Activated T-cell treated with anti-CD3 and anti-CD28 coated beads for 24 hours (primary cell): ENCODE measurements around the gene MAN2A2.
A peak's percentile ranks its signal among the peaks of the same experiment; 100 is the strongest.
"Not testable (repeated sequence)": the region's sequence is repeated elsewhere in the genome, so short reads cannot be mapped to it uniquely, and the experiment has no call there.

Source experiments
- DNase-seq: peaks from one replicate; pipeline ENCODE4 v3.0.0-alpha.2; 2020; ENCODE audit warnings: low read depth

The MAN2A2 gene

DNA sequence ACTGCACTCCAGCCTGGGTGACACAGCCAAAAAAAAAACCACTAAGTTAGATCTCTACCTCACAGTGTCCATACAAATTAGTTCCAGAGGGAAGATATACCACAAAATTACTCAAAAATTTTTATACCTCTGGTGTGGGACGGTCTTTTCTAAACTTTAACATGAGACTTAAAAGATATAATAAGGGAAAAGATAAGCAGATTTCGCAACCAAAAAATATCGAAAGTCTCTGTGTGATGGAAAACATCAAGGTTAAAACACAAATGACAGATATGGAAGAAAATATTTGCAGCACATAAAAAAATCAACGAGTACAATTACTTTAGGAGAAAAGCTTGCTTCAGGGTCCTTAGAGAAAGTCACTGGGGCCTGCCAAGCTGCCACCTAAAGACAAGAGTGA is 18.8 kb downstream of the MAN2A2 start:
- DNase-seq: no peak

- not testable (repeated sequence) for DNase-seq
Measured at GRCh38 chr15:90922712-90923322, 19.7 kb downstream of the MAN2A2 start.

- DNase-seq: no peak
Measured at GRCh38 chr15:90924375-90924774, 21.3 kb downstream of the MAN2A2 start.

DNA sequence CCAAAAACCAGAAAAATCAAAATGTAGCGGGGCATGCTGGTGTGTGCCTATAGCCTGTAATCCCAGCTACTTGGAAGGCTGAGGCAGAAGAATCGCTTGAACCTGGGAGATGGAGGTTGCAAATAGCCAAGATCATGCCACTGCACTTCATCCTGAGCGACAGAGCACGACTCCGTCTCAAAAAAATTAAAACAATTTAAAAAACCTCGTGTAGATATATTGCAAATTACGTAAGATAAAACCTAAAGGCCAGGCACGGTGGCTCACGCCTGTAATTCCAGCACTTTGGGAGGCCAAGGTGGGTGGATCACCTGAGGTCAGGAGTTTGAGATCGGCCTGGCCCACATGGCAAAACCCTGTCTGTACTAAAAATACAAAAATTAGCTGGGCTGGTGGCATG is 23.7 kb downstream of the MAN2A2 start:
- DNase-seq: not testable (repeated sequence)

- not testable (repeated sequence) for DNase-seq
Measured at GRCh38 chr15:90928106-90928505, 25.0 kb downstream of the MAN2A2 start.

DNA sequence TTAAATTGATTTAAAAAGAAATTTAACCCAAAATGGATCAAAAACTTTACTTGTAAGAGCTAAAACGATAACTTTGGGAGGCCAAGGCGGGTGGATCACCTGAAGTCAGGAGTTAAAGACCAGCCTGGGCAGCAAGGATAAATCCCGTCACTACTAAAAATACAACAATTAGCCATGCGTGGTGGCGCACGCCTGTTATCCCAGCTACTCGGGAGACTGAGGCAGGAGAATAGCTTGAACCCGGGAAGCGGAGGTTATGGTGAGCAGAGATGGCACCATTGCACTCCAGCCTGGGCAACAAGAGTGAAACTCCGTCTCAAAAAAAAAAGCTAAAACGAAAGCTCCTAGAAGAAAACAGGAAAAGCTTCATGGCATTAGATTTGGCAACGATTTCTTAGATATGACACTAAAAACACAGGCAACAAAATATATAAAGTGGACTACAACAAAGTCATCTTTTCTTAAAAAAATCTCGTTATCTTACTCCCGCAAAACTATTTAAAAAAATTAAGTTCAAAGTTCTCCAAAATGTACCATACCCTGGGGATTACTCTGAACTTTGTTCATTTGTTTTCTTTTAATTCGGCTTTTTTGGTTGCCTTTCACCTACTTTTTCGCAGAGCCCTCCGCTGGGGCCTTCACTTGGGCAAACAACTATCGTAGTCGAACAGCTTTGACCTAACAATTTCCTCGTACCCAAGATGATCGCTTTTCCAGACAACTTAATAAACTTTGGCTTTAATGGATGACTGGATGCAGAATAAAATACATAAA is 26.3 kb downstream of the MAN2A2 start:
- no peak for DNase-seq

DNA sequence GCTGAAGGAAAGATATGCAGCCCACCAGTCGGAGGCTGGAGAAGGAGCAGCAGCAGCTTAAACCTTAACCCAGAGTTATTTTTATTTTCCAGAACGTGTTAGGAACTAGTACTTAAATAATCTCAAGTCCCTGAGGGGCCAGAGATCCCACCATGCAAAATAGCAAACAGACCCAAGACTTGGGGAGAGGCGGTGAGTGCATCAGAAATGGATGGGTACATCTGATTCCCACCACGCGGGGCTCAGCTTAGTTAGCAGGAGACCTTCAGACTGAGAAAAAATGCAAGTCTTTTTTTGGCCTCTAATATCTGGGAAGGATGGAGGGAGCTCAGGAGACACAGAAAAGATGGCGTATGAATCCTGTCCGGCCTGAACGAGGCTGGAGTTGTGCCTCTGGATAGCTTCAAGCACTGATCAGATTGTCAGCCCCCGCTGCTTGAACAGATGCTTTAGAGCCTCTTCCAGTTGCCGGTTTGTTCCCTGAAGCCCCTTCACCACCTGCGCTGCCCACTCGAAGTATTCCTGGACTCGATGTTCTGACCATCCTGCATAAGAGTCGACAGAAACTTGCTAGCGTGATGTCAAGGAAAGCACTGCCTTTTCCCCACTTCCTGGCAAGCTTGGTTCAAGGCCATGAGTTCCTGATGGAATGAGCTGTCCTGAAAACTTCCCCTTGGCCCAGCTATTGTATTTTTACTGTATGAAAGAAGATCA is 27.9 kb downstream of the MAN2A2 start:
- no peak for DNase-seq

DNA sequence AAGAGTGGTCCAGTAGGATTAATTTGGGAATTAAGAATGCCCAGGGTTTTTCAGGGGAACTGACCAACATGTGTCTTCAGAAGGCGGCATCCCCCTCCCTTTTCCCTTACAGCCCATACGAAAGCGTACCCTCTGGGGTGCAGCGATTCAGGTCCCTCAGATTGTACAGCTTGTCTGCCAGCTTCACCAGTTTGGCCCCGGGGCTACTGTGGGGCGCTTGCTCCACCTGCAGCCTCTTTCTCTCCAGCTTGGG is 28.4 kb downstream of the MAN2A2 start:
- no peak for DNase-seq

GRCh38 chr15:90931828-90932659 is 28.9 kb downstream of the MAN2A2 start, which contains the start of gene HDDC3:
Gene HDDC3, minus strand, starts transcription at chr15:90932549. Its CDS starts 9 bp downstream, at chr15:90932540.
- DNase-seq: peak; percentile 87

GRCh38 chr15:90932660-90932991 is 29.5 kb downstream of the MAN2A2 start:
- no peak for DNase-seq

DNA sequence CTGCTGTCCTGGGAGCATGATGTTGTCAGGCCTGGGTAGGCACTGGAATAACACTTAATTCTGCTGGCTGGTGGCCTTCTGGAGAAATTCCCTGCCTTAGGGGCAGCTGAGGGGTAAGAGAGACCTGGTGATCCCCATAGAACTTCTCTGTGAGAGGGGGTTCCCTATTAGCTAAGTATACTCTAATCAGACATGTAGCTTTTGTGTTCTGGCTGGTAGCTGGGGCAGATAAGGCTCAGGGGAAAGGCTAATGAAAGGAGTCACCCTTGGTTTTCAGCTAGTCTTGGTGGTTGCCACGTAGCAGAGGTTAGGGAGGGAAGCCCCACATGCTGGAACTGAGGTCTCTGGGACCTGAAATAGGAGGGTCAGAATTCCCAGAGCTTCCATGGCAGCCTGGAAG is 30.2 kb downstream of the MAN2A2 start:
- no peak for DNase-seq

GRCh38 chr15:90934256-90934948 is 31.3 kb downstream of the MAN2A2 start:
- peak; percentile 82 for DNase-seq

DNA sequence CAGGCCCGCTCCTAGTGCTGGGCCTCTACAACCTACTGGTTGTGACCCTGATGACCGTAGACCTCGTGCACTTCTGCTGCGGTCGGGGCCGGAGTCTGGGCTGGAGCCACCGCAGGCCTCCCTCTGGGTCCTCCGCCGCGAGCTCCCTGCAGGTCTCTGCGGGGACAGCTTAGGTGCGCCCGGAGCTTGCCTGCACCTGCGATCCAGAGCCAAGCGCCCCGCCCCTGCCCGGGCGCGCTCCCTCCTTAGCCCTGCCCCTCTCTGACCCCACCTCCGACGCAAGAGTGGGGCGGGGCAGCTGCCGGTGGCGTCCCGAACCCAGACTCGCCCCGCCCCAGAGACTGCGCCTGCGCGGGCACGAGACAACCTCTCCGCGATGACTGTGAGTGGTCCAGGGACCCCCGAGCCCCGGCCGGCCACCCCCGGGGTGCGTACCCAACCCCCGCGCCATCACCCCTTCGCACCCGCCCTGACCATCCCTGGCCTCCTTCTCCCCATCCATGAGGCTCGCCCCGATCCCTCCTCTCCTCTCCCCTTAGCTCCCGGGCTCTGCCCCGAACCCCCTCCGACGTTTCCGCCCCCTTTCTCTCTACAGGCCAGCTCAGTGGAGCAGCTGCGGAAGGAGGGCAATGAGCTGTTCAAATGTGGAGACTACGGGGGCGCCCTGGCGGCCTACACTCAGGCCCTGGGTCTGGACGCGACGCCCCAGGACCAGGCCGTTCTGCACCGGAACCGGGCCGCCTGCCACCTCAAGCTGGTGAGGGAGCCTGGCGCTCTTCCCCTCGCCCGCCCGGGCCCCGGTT is 32.0 kb downstream of the MAN2A2 start, which contains the start of gene UNC45A:
Gene UNC45A, plus strand, starts transcription at position 337 of the 803 bp plus-strand sequence. Its CDS starts 40 bp downstream, at position 377.
- DNase-seq: peak; percentile 94

GRCh38 chr15:90936823-90937222 is 33.7 kb downstream of the MAN2A2 start:
- no peak for DNase-seq

DNA sequence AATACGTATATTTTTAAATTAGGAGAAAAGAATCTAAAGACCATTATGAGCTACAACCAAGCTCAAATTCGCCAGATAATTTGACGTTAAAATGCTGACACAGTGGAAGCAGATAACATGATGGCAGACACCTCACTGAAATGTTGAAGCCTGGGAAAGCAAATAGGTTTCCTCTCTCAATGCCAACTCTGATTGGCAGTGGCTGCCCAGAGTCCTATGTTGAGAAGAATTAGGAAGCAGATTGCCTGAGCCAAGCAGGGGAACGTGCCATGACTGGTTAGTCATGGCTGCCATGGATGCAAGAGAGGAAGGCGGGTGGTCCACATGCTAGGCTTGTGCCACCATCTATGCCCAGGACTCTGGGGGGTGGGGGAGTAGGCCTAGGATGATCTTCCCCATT is 35.2 kb downstream of the MAN2A2 start:
- no peak for DNase-seq

GRCh38 chr15:90939756-90940155 is 36.7 kb downstream of the MAN2A2 start:
- no peak for DNase-seq

- DNase-seq: no peak
Measured at GRCh38 chr15:90941038-90941437, 37.9 kb downstream of the MAN2A2 start.

DNA sequence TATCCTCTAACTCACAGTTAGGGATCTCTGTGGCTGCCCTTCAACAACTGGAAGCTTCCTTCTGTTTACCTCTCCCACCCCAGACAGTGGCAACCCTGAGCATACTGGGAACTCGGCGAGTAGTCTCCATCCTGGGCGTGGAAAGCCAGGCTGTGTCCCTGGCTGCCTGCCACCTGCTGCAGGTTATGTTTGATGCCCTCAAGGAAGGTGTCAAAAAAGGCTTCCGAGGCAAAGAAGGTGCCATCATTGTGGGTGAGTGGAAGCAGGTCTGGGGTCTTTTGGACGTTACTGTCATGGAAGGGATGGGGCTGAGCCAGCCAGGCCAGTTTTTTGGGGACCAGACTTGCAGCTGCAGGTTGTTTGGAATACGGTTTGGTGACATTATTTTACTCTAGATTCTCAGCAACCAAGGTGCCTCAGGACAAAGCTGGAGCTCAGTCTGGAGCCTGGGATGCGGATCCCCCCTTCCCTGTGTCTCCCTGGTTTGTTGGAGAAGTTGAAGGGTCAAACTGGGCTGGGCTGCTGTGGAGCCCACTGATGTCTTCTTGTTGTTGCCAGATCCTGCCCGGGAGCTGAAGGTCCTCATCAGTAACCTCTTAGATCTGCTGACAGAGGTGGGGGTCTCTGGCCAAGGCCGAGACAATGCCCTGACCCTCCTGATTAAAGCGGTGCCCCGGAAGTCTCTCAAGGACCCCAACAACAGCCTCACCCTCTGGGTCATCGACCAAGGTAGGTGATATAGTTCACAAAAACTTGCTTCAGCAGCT is 39.4 kb downstream of the MAN2A2 start:
- DNase-seq: no peak

GRCh38 chr15:90945091-90945490 is 42.0 kb downstream of the MAN2A2 start:
- no peak for DNase-seq

DNA sequence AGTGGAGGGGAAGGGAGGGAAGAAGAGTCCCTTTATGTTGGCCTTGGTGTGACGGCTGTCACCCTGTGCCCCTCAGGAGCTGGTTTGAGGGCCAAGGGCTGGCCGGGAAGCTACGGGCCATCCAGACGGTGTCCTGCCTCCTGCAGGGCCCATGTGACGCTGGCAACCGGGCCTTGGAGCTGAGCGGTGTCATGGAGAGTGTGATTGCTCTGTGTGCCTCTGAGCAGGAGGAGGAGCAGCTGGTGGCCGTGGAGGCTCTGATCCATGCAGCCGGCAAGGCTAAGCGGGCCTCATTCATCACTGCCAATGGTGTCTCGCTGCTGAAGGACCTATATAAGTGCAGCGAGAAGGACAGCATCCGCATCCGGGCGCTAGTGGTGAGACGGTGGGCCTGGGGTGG is 43.4 kb downstream of the MAN2A2 start:
- no peak for DNase-seq
